IPS-20b (cell line): ENCODE results near the gene DOCK2.
A peak's percentile ranks its signal among the peaks of the same experiment; 100 is the strongest.

Source experiments
- H3K27ac ChIP-seq: one replicate; pipeline ENCODE4 v1.5.1; 2013; ENCODE audit warnings: low read length
- H3K27me3 ChIP-seq: 2 replicates; pipeline ENCODE4 v1.6.1; 2013; ENCODE audit warnings: mild to moderate bottlenecking, low read length, inconsistent platforms; ENCODE audit not compliant: insufficient read depth
- H3K36me3 ChIP-seq: 2 replicates; pipeline ENCODE4 v1.6.1; 2013; ENCODE audit warnings: low read depth, mild to moderate bottlenecking, inconsistent platforms, low read length, moderate library complexity; ENCODE audit not compliant: insufficient read depth
- H3K4me1 ChIP-seq: 2 replicates; pipeline ENCODE4 v1.6.1; 2013; ENCODE audit warnings: mild to moderate bottlenecking, control low read depth, inconsistent platforms, low read length, moderate library complexity; ENCODE audit not compliant: insufficient read depth
- H3K4me3 ChIP-seq: 2 replicates; pipeline ENCODE4 v1.5.1; 2013; ENCODE audit warnings: mild to moderate bottlenecking, low read length, inconsistent platforms
- H3K9ac ChIP-seq: 2 replicates; pipeline ENCODE4 v1.6.1; 2013; ENCODE audit warnings: low read depth, mild to moderate bottlenecking, inconsistent platforms, low read length, moderate library complexity
- H3K9me3 ChIP-seq: 2 replicates; pipeline ENCODE4 v1.6.1; 2013; ENCODE audit warnings: mild to moderate bottlenecking, low read depth, low read length, inconsistent platforms; ENCODE audit not compliant: insufficient read depth

DOCK2 gene

GRCh38 chr5:169637085-169637548, at the start of gene DOCK2:
Gene DOCK2, plus strand, starts transcription at chr5:169637275. Its CDS starts 52 bp downstream, at chr5:169637327.
- Histone ChIP-seq H3K9ac (no peak within 1 kb of the TSS), H3K27me3 (peaks cover 28% of the 10 kb centered on the region), H3K36me3 (no peaks in the 10 kb centered on the region), H3K27ac (no peak within 1 kb of the TSS), H3K4me3 (peak within 1 kb of the TSS; percentile 70), H3K9me3 (0 out of 2 replicates have a peak, but pooled peaks cover 3% of the 10 kb centered on the region), H3K4me1 (no peaks in the 10 kb centered on the region)

DNA sequence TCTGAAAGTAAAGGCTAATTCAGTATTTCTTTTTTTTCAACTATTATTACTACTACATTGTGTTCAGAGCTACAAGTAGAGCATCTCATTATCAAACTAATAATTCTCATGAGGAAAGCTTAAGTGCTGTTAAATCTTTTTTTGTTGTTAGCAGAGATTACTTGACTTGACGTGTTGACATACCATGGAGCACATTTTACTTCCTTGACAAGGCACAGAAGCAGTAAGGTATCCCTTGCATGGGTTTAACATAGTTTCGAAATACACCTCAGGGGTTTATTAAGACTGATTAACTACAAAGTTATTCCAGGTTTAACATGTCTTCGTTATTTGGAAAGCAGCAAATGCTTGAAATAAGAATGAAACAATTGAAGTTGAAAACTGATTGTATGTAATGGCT, 46.5 kb upstream of the DOCK2 start:
- H3K9ac ChIP-seq, result no peak overlapping the region
- H3K4me1 ChIP-seq, result no peaks in the 10 kb centered on the region; the same call in 1 of the 2 replicates
- no peak overlapping the region for H3K27ac ChIP-seq
- H3K4me3 ChIP-seq, result no peak overlapping the region
- no peaks in the 10 kb centered on the region for H3K27me3 ChIP-seq
- no peaks in the 10 kb centered on the region for H3K9me3 ChIP-seq
- peaks cover 82% of the 10 kb centered on the region for H3K36me3 ChIP-seq

GRCh38 chr5:169591636-169592035, 45.4 kb upstream of the DOCK2 start:
- Histone ChIP-seq H3K4me3 (no peak overlapping the region), H3K36me3 (peaks cover 93% of the 10 kb centered on the region), H3K27ac (no peak overlapping the region), H3K27me3 (no peaks in the 10 kb centered on the region), H3K4me1 (no peaks in the 10 kb centered on the region), H3K9me3 (no peaks in the 10 kb centered on the region), H3K9ac (no peak overlapping the region)

DNA sequence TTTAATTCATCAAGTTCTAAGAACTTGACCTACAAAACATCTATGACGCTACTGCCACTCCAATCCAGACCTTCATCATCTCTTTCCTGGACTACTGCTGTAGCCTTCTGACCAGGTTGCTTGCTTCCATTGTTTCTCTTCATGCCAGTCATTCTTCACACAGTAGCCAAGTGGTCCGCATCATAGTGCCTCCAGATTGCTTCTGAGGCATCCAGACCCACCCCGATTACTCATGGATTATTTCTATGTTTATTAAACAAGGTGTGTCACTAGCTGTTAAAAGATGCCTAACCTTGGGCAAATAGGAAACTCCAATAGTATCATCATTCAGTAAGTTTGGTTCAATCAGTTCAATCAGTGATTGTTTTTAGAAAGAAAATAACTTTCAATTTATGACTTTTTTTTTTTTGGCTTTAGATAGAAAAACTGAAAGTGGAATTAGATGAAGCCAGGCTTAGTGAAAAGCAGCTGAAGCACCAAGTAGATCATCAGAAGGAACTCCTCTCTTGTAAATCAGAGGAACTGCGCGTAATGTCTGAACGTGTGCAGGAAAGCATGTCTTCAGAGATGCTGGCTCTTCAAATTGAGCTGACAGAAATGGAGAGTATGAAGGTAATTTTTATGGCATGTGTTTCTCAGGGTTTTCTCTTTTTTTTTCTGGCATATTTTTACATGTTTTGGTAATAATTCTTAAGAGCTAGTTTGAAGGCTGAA, 44.0 kb upstream of the DOCK2 start:
- H3K4me3 ChIP-seq, result no peak overlapping the region
- H3K4me1 ChIP-seq, result no peaks in the 10 kb centered on the region
- H3K27ac ChIP-seq, result no peak overlapping the region
- no peaks in the 10 kb centered on the region for H3K27me3 ChIP-seq
- no peaks in the 10 kb centered on the region for H3K9me3 ChIP-seq
- H3K36me3 ChIP-seq, result peaks cover 100% of the 10 kb centered on the region
- H3K9ac ChIP-seq, result no peak overlapping the region

DNA sequence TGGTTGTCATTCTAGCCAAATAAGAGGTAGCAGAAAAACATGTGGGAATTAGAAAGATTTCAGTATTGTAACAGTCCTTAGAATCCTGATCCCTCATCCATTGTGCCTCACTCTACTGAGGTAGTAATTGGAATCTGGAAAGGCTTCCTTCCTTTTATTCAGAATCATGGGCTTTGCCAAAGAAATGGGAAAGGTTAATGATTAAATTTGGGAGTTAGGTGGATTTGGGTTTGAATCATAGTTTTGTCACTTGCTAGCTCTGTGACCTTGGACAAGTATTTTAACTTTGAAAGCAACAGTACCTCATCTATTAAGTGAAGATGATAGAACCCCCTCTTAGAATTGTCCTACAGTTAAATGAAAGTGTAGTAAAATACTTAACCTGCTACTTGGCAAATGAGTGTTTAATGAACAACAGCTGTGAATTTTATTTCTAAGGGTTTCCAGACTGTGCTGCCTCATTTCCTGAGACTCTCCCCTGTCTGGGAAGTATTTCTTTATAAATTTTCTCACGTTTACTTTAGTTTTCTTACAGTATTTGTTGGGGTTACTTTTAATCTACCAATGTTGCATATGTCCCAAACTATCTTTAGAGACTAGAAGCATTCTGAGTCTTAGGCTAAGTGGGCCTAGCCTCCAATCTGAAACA, 41.8 kb upstream of the DOCK2 start:
- H3K27ac ChIP-seq, result no peak overlapping the region
- H3K4me1 ChIP-seq, result no peaks in the 10 kb centered on the region
- H3K9me3 ChIP-seq, result no peaks in the 10 kb centered on the region
- no peaks in the 10 kb centered on the region for H3K27me3 ChIP-seq
- H3K4me3 ChIP-seq, result no peak overlapping the region
- no peak overlapping the region for H3K9ac ChIP-seq
- peaks cover 100% of the 10 kb centered on the region for H3K36me3 ChIP-seq

- Histone ChIP-seq H3K27me3 (no peaks in the 10 kb centered on the region), H3K36me3 (peaks cover 97% of the 10 kb centered on the region), H3K4me3 (no peak overlapping the region), H3K9me3 (no peaks in the 10 kb centered on the region), H3K4me1 (no peaks in the 10 kb centered on the region), H3K9ac (no peak overlapping the region), H3K27ac (no peak overlapping the region)
These were observed 37.6 kb upstream of the DOCK2 start for GRCh38 chr5:169599451-169599850.

- Histone ChIP-seq H3K4me1 (no peaks in the 10 kb centered on the region), H3K4me3 (no peak overlapping the region), H3K36me3 (peaks cover 71% of the 10 kb centered on the region), H3K9me3 (no peaks in the 10 kb centered on the region), H3K27ac (no peak overlapping the region), H3K27me3 (no peaks in the 10 kb centered on the region), H3K9ac (no peak overlapping the region)
These were observed 34.5 kb upstream of the DOCK2 start for GRCh38 chr5:169602535-169602934.

GRCh38 chr5:169606279-169606678, 30.8 kb upstream of the DOCK2 start:
- Histone ChIP-seq H3K27ac (no peak overlapping the region), H3K27me3 (no peaks in the 10 kb centered on the region), H3K36me3 (peaks cover 34% of the 10 kb centered on the region), H3K4me1 (no peaks in the 10 kb centered on the region), H3K9me3 (no peaks in the 10 kb centered on the region), H3K4me3 (no peak overlapping the region), H3K9ac (no peak overlapping the region)

DNA sequence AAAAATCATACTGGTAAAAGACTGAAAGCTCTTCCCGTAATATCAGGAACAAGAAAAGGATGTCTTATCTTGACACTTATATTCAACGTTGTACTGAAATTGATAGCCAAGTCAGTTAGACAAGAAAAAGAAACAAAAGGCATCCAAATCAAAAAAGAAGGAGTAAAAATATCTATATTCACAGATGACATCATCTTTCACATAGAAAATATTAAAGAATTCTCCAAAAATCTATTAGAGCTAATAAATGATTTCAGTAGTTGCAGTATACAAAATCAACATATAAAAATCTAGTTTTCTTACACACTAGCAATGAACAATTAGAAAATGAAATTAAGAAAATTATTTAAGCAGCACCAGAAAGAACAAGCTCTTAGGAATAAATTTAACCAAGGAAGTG, 29.2 kb upstream of the DOCK2 start:
- Histone ChIP-seq H3K27ac (no peak overlapping the region), H3K4me1 (no peaks in the 10 kb centered on the region), H3K27me3 (no peaks in the 10 kb centered on the region), H3K9ac (no peak overlapping the region), H3K4me3 (no peak overlapping the region), H3K36me3 (peaks cover 18% of the 10 kb centered on the region), H3K9me3 (no peaks in the 10 kb centered on the region)

DNA sequence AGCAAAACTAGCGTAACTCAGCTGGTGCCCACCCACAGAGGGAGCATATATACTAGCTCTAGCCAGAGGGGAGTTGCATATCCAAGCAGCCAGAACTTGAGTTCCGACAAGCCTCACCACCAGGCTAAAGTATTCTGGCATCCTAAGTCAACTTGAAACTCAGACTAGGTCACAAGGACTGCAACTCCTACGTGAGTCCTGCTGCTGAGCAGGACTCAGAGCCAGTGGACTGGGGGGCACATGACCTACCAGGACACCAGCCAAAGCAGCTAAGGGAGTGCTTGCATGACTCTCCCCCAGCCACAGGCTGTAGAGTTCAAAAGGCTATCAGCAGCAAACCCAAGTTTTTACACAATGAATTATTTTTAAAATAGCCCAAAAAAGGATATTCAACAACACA, 27.4 kb upstream of the DOCK2 start:
- peaks cover 4% of the 10 kb centered on the region; the same call in 1 of the 2 replicates for H3K36me3 ChIP-seq
- no peaks in the 10 kb centered on the region for H3K27me3 ChIP-seq
- H3K4me3 ChIP-seq, result no peak overlapping the region
- H3K9ac ChIP-seq, result no peak overlapping the region
- H3K9me3 ChIP-seq, result no peaks in the 10 kb centered on the region
- H3K4me1 ChIP-seq, result no peaks in the 10 kb centered on the region
- H3K27ac ChIP-seq, result no peak overlapping the region

- H3K4me1 ChIP-seq, result no peaks in the 10 kb centered on the region
- peaks cover 3% of the 10 kb centered on the region; the same call in 1 of the 2 replicates for H3K36me3 ChIP-seq
- no peaks in the 10 kb centered on the region for H3K9me3 ChIP-seq
- H3K27me3 ChIP-seq, result no peaks in the 10 kb centered on the region
- no peak overlapping the region for H3K4me3 ChIP-seq
- no peak overlapping the region for H3K9ac ChIP-seq
- no peak overlapping the region for H3K27ac ChIP-seq
These were observed 26.5 kb upstream of the DOCK2 start for GRCh38 chr5:169610606-169611005.

GRCh38 chr5:169615561-169615960, 21.5 kb upstream of the DOCK2 start:
- Histone ChIP-seq H3K36me3 (no peaks in the 10 kb centered on the region), H3K9ac (no peak overlapping the region), H3K27me3 (no peaks in the 10 kb centered on the region), H3K4me1 (no peaks in the 10 kb centered on the region), H3K4me3 (no peak overlapping the region), H3K9me3 (peaks cover 9% of the 10 kb centered on the region; the same call in 1 of the 2 replicates), H3K27ac (no peak overlapping the region)
